HG02571 (cell line): ENCODE data around the gene GAS7.

Experiments used
- ATAC-seq: cut with Tn5 transposase; IDR thresholded peaks from one replicate; pipeline ENCODE4 v1.9.1; 2021; ENCODE audit warnings: mild to moderate bottlenecking, moderate library complexity; ENCODE audit not compliant: unreplicated experiment

Gene GAS7

DNA sequence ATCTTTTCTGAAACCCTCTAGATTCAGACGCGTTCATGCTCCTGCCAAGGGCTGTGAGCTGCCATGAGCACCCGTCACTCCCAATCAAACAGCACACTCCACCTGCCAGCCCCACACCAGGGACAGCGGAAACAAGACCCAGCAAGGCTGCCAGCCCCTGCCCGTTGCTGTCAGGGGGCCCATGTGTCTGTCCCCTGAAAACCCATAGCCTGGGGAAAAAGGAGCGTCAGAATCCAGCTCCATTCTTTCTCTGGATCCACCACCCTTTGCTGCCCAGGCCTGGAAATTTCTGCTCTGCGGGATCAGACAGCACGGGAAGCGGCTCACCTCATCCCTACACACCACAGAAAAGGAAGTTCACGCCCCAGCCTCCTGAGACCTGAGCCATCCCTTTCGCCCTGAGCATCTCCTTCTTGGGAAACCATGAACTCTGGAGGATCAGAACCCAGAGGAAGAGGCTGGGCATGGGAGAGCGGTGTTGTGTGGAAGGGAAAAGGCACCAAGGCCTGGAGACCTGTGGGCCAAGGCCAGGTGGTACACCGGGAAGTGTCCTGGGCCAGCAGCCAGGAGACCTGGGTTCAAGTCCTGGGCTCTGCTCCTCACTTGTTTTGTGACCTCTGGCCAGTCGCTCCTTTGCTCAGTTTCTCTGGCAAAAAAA, 241.8 kb downstream of the GAS7 start:
- ATAC-seq: no peak

DNA sequence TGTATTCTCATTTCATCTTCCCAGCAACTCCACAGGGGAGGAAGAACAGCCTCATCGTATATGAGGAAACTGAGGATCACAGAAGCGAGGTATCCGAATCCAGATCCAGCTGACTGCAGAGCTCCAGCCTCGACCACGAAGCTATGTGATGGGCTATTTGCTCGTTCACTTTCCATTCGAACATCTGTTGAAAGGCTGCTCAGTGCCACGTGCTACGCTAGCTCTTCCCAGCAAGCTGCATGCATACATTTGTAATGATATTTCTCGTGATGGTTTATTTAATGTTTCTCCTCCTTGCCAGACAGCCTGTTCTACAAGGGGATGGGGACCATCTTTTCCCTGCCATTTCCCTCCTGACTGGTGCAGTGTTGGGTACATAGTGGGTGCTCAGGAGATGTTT, 244.9 kb downstream of the GAS7 start:
- ATAC-seq: no peak

DNA sequence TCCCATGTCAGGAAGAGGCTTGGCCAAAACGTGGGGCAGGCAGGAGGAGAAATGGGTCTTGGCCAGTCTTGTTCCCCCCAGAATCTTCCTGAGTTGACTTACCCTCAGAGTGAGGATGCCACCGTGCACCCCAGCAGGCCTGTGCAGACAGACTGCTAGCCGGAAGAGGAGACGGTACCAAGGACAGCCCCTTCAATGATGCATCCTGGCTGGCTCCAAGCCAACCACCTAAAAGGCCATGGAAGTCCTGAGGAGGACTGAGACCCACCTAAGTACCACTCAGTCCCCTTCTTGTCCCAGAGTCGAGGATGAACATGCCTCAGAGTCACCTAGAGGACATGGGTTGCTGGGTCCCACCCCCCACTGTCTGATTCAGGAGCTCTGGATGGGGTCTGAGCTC, 246.6 kb downstream of the GAS7 start:
- no peak for ATAC-seq

DNA sequence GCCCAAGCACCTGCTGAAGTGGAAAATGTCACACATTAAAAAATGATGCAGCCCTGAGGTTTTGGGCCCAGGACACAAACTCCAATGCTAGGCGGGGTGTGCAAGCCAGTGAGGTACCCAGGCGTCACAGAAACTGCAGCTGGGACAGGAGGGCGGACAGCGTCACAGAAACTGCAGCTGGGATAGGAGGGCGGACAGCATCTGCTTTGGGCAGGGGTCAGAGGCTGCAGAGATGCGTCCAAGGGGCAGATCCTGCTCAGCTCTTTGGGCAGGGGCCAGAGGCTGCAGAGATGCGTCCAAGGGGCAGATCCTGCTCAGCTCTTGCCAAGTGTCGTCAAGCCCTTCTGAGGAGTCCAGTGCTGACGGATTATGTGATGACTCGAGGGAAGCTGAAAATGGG, 249.5 kb downstream of the GAS7 start:
- no peak for ATAC-seq

DNA sequence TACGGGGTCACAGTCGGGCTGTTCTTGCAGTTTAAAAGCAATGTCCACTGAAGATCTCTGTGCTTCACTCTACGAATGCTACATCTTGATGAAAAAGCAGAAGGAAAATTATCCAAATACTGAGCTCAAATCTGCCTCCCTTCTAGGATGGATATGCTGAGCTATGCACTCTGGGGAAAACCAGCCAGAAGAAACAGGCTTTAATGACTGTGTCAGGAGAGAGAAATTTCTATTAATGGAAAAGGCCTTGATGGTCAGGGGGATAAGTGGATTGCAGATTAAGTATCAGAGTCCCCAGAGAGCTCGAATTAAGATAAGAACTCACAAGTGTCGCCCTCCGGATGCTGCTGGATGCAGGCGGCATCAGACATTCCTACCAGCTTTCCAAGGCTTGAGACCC, 253.7 kb downstream of the GAS7 start:
- no peak for ATAC-seq

DNA sequence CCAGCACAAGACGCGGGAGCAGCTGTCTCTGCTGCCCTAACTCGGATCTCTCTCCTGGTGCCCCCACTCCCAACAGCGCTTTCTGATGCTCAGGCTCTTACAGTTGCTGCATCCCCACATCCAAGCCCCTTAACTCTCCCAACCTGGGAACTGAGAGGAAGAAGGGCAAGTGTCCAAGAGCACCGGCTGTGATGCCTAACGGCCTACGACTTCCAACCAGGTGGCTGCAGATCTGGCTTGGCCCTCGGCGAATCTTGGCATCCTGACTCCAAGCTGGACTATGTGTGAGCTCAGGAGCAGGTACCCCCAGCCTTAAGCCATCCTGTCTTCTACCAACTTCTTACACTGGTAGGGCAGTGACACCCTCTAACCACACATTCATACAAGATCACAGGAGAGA, 255.1 kb downstream of the GAS7 start:
- ATAC-seq: no peak

DNA sequence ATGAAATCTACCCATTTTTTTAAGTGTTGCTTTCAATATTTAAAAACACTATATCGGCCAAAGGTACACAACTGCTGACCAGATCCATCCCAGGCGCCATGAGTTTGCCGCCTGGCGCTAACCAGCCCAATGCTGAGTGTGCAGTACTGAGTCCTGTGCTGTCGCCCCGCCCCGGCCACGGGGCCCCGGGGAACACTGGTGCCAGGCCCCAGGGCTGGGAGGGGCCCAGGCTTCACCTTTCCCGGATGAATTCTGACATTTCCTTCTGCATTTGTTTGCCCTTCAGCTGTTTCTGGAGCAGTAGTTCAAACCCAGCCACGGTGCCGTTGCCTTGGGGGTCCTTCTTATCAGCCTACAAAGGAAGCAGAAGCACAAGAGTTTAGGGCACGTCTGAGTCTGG, 255.5 kb downstream of the GAS7 start:
- no peak for ATAC-seq

DNA sequence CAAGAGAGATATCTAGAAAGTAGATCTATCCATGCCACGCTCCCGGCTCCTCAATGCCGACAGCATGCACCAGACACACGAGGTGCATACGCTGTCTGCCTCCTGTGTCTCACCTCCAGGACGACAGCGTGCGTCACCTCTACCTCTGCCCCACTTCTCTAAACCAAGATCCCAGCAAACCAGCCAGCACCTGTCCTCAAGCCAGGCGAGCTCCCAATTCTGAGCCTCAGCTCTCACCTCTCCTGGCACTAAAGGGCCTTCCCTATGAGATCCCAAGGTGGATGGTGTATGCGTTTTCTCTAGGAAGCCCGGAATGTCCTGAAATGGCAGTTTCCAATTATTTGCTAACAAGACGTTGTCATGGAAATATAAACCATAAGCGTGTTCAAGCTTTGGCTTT, 257.1 kb downstream of the GAS7 start:
- no peak for ATAC-seq

DNA sequence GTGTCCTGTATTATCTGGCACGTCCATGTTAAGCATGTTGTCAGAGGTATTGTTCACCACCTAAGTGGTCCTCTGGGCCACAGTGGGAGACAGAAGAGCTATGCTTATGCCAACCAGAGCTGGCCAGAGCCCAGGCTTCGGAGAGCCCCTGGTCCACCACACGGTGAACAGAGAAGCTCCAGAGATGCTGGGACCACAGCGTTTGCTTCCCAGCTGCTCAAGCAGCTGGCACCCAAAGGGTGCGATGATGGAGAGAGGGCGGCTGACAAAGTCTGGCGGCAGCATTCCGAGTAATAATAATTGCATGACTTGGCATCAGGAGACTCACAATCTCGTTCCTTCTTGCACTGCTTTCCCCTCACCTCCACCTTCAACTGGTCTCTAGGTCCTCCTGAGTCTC, 257.6 kb downstream of the GAS7 start:
- ATAC-seq: no peak

DNA sequence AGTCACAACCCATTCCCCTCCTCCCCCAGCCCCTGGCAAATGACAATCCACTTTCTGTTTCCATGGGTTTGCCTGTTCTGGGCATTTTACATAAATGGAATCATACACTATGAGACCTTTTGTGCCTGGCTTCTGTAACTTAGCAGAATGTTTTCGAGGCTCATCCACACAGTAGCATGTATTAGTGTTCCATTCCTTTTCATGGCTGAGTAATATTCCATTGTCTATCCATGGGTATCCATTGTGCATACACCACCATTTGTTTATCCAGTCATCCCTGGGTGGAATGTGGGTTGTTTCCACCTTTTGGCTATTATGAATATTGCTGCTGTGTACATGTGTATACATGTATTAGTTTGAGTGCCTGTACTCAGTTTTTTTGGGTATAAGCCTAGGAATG, 259.6 kb downstream of the GAS7 start:
- ATAC-seq: no peak

DNA sequence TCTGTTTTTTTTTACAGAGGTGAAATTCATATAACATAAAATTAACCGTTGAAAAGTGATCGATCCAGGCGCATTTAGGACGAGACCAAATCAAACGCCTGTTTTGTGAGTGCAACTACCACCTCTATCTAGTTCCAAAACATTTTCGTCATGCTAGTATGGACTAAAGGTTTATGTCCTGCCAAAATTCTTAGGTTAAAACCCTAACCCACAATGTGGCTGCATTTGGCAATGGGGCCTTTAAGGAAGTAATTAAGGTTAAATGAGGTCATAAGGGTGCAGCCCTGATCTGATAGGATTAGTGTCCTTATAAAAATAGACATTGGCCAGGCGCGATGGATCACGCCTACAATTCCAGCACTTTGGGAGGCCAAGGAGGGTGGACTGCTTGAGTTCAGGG, 260.5 kb downstream of the GAS7 start:
- no peak for ATAC-seq

DNA sequence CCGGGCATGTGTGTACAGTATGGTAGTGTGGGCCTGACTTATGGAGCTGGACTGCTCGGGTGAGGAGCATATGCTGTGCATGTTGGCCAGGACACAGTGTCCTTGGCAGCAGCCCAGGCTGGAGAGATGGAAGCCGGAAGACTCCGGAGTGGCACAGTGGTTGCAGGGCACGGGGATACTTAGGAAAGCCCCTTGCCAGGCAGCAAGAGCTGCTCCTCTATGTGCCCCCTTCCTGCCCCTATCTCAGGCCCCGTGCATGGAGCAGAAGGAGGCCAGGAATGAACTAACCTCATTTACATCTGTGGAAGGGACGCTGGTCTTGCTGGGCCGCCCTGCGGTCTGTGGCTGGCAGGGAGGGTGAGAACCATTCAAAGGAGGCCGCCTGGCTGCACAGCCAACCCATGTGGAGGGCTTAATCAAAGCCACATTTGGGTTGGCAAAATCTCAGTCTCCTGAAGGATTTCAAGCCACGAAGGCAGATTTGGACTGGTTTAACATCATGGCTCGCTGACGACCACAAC, 261.1 kb downstream of the GAS7 start:
- no peak for ATAC-seq

DNA sequence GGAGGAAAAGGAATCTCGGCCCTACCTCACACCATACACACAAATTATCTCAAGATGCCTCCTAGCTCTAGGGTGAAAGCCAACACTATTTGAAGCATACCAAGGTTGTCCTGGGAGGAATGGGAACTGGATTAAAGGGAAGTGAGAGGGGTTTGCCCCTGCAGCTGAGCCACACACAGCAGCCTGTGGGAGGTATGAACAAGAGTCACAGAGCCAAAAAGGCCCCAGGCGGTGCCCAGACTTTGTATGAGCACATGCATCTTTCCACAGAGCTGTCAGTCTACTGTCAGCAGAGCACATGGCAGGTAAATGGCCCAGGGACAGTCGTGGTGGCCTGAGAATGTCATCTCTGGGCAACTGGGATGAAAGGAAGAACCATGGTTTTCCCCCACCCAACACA, 262.3 kb downstream of the GAS7 start:
- ATAC-seq: no peak

DNA sequence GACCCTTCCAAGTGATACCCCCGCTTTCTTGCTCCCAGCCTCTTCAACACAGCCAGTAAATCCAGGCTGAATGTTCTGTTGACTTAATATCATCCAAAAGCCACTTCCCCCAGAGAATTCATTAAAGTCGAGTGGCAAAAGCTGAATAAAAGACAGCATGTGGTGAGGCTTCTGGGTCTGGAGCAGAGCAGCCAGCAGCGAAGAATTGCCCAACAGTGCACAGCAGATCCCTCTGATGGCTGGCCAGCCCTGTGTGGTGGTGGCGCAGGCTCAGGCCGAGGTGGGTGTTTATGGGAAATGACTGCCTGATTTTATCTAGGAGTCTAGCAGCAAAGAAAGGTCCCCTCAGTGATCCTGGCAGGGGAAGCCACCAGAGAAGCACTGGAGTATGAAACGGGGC, 263.0 kb downstream of the GAS7 start:
- no peak for ATAC-seq

DNA sequence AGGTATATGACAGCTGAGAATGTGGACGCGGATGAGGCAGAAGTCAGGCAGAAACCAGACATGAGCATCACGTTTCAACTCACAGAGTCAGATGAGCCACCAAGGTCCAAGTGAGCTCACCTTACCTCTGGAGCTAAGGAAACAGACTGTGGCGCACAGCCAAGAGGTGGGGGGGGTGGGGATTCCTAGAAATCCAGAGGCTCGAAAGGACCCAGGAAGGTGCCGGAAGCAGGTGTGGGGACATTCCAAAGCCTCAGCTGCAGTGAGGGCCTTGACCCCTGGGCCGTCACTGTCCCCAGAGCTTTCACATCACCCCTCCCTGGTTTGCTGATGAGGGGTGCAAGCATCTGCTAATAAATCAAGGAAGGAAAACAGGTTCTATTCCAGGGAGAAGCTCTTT, 264.1 kb downstream of the GAS7 start:
- ATAC-seq: no peak

DNA sequence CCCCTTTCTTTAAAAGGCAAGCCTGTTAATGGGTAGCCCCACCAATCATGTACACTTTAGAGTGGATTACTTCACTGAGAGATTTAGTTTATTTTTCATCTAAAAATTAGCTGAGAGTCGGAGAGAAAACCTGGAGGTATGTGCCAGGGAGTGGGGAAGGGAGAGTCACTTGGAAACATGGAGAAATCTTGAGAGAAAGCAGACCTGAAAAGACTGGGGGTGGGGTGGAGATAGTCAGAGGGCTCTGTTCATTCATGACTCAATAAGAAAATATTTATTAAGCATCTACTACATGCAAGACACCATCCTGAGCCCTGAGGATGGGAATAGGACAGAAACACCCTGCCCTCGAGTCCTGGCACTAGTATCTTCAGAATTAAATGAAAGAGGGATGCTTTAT, 265.9 kb downstream of the GAS7 start:
- ATAC-seq: no peak

DNA sequence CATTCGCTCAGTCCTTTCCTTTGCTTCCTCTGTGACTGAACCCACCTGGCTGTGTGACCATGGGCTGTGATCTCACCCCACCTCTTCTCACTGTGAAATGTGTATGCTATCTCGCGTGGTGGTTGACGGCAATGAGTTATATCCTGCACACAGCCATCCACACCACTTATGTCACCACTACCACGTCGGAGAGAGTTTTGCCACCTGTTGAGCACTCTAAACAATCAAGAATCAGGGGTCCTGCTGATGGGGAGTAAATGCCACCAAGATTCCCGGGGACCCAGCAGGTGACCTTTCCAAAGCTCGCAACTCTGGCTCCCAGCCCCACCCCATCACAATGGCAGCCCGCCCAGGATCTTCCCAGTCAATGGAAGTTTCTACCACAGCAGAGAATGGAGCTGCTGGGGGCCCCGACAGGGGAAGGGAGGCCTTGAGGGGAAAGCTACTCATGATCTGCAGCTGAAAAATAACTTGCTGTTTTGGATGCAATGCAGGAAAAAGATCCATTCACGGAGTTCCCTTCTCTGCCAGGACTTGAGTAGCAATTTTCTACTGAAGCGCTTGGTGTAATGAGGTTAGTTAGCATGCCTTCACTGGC, 267.2 kb downstream of the GAS7 start:
- ATAC-seq: no peak

DNA sequence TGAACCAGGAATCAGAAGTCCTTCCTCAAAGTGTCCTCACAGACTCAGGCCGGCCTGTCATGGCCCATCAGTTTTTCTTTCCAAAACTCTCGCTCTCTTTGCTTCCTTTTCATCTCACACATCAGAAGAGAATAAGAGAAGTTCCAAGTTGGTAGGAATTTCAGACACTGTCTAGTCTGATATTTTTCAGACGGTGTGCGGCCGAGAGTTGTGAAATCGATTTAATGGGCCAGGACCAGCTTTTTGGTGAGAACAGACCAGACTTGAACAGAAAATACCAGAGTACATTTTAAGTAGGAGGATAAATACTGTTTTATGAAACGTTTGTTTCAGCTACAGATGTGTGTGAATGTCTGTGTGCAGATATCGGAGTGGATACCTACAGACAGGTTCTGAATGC, 268.5 kb downstream of the GAS7 start:
- no peak for ATAC-seq

DNA sequence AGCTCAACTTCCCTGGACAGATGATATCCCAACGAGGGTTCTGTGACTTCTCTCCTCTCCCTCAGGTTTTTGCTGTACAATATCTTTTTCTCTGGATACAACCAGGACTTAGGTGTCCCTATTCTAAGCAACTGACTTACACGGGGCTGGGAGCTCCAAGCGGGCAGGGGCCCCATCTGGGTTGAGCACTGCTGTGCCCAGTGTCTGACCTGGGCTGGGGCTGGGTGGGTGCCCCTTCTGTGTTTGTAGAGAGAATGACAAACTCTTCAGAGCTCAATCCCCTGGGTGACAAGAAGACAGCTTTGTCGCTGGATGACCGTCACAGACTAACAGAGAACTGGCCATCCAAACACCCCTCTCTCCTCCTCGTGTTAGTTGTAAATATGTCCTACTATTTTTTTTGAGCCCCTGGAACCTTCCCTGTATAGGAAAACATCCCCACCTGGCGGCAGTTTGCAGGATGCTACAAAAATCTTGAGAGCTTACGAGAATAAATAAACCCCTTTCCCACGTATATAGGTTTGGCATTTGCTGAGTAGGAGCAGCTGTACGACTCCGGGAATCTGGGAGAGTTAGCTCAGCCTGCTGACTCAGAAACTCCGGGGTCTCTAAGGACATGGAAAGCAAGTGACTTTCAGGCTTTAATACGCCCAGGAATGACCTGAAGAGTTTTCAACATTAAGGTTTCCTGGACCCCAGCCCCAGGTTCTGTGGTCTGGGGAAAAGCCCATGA, 269.6 kb downstream of the GAS7 start:
- no peak for ATAC-seq

DNA sequence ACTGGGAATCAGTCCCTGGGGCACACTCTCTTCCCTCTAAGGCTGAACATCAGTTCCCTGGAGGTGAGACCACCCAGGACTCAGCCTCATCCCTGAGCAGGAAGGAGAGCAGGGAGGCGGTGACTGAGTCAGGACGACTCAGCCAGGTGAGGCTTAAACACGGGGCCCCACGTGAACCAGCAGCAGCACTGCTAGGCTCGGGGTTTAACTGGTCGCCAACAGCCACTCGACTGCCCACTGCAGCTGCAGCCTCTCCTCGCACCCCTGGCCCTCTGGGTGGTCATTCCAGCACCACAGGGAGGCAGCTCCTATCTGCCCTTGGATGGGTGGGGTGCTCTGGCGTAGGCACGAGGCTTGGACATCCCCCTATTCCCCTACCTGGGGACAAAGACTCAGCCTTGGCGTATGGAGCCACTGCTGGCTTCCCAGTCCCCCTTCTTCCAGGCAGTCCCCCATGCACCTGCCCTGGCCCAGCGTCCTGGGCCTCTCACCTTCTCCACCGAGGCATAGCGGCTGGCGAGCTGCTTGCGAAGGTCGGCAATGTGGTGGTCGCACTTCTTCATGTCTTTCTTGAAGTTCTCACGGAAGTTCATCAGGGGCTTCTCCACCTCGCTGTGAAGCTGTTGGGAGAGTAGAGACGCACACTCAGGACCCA, 272.1 kb downstream of the GAS7 start:
- ATAC-seq: no peak

DNA sequence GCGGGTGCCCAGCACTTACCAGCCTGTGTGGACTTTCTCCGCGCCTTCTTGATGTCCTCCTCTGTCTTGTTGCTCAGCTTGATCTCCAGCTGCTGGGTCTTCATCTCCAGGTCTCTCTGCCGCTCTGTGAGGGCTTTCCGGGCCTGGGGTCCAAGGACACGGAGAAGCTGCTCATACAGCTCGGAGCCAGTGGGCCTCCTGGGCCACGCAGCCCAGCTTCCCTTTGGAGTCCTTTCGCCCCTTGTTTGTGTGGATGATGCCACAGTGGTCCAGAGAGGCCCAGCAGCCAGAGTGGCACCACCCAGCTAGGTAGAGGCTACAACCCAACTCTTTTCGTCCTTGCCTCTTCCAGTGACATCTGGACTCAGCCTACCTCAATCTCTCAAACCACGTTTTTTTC, 272.9 kb downstream of the GAS7 start:
- no peak for ATAC-seq

DNA sequence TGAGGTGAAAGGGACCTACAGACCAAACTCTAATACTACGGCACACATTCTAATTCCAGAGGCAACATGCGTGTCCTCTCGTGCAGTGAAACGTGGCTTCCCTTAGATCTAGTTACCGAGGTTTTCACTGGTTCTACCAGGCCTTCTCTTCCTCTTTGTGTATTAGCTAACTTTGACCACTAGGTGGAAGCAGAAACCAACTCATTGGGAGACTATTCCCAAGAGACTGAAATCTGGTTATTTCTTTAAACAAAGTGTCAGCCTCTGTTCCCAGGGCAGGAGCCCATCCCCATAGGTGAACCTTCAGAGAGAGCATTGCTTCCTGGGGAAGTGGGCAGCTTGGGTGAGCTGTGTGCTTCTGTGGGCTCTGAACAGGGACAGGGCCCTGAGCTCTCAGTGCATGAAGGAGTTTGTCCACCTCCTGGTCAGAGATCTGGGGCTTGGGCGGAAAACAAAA, 273.6 kb downstream of the GAS7 start:
- no peak for ATAC-seq
